Activated CD4-positive, alpha-beta T cell treated with anti-CD3 and anti-CD28 coated beads, Interleukin-2, amount 50 U/mL, for 24 hours (primary cell): Measurements from ENCODE around the gene FIP1L1.
"Not testable (repeated sequence)": the region's sequence is repeated elsewhere in the genome, so short reads cannot be mapped to it uniquely, and the experiment has no call there.

ENCODE experiments used
- DNase-seq, 2 donors: peaks; one replicate each; pipeline ENCODE4 v3.0.0-alpha.2; 2020; ENCODE audit warnings: low read depth in 1 of 2, low spot score in 1 of 2

FIP1L1 gene

DNA sequence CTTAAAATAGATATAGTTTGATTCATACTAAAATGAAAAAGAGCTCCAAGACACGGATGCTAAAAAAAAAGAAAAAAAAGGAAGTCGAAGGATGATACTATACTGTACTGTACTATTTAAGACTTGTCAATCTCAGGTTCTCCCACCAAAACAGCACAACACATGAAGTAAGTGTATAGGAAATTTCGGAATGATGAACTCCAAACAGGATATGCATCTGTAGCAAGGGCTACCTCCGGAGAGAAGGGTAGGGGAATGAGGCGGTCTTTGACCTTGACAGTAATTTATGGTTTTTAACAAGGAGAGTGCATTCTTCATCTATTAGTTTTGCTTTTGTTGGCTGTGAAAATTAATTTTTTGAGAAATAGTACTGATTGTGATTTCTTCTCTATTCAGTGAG lies 541 bp upstream of the FIP1L1 start:
- no peak for DNase-seq

GRCh38 chr4:53378171-53378482 lies 686 bp downstream of the FIP1L1 start:
- DNase-seq, result no peak

GRCh38 chr4:53380221-53380620 lies 2.8 kb downstream of the FIP1L1 start:
- no peak for DNase-seq

GRCh38 chr4:53409479-53409878 lies 32.0 kb downstream of the FIP1L1 start:
- not testable (repeated sequence) for DNase-seq

DNA sequence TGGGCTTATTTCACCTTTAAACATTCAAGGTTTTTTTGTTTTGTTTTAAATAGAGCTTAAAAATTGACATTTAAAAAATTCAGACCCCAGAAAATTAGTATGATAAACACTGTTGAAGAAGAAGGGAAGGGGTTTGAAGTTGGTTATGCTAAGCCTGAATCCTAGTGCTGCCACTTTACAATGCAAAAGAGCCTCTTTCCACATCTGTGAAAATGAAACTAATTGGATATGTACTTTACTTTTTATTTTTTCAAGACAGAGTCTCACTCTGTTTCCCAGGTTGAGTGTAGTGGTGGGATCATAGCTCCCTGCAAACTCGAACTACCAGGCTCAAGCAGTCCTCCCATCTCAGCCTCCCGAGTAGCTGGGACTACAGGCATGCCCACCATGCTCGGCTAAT lies 41.8 kb downstream of the FIP1L1 start:
- no peak for DNase-seq

GRCh38 chr4:53421791-53422190 lies 44.4 kb downstream of the FIP1L1 start:
- DNase-seq, result no peak

DNA sequence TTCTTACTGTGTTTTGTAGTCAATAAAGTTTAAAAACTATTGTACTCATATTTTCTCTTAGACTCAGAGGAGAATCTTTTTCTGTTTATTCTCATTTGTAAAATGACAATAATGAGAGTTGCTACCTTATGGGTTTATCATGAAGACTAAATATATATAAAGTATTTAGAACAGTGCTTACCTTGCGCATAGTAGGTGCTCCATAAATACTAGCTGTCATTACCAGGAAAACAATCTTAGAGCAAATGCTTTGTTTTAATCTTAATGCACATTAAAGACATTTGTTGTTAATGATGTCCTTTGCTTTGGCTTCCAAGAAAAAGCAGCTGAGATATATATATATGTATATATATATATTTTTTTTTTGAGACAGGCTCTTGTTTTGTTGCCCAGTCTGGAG lies 44.9 kb downstream of the FIP1L1 start:
- no peak for DNase-seq

DNA sequence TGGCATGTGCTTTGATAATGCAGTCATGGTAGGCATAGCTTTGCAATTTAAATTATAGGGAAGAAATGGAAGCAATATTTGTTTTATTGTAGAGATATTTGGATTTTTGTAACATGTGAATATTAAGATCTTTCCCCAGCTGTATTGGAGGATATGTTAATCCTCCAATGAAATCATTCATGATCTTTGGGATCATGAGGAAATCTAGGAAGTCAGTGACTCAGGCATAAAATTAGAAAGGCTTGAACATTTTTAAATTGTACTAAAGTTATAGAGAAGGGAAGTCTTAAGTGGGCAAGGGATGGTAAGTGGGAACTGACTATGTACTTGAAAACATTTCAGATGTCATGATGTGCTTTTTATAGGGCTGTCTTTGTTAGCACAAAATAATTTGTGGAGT lies 46.8 kb downstream of the FIP1L1 start:
- DNase-seq, result no peak

GRCh38 chr4:53427366-53427765 lies 49.9 kb downstream of the FIP1L1 start:
- DNase-seq, result no peak

DNA sequence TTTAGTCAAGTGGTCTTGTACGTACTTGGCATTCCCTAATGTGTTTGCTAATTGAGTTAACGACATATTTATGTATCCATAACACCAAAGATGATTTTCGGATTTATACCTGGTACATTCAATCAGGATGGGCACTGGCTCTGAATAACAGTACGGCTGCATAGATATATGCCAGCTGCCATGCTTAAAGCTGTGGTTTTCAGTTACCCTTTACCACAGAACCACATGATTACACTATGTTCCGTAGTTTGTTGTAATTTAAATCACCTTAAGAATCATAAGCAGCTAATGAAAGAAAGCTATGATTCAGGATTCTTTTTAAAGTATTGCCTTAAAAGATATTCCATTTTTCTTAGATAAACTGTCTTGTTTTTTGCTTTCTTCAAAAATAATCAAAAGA lies 53.6 kb downstream of the FIP1L1 start:
- no peak for DNase-seq

- no peak for DNase-seq
Measured at GRCh38 chr4:53432528-53433424, 55.3 kb downstream of the FIP1L1 start.

DNA sequence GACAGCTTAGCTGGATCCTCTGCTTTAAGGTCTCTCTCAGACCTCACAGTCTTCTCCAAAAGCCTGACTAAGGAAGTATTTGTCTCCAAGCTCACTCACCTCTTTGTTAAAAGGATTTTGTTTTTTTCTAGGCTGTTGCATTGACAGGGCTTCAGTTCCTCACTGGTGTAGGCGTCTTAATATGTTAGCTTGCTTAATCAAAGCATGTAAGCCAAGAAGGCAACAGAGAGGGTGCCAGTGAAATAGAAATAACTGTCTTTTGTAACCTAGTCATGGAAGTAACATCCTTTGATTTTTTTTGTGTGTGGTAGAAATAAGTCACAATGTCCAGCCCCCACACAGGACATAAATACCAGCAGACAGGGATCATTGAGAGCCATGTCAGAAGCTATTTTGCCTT lies 58.8 kb downstream of the FIP1L1 start:
- DNase-seq, result no peak

GRCh38 chr4:53441564-53441963 lies 64.1 kb downstream of the FIP1L1 start:
- no peak for DNase-seq

DNA sequence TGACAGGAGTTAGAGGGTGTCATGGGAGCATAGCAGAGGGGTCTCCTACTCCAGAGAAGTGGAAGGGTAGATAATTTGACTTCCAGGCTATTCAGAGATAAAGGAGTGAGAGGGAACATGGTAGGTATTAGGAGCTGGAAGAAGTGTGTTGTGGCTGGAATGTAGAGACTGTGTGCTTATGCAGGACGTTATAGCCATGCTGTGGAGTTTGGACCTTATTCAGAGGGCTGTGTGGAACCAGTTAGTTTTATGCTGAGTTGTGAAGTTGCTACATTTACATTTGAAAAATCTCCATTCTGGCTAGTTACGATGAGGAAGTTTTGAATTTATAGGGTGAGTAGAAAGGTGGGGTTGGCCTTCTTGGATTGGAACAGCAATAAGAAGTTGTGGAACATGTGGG lies 67.5 kb downstream of the FIP1L1 start:
- DNase-seq, result no peak

DNA sequence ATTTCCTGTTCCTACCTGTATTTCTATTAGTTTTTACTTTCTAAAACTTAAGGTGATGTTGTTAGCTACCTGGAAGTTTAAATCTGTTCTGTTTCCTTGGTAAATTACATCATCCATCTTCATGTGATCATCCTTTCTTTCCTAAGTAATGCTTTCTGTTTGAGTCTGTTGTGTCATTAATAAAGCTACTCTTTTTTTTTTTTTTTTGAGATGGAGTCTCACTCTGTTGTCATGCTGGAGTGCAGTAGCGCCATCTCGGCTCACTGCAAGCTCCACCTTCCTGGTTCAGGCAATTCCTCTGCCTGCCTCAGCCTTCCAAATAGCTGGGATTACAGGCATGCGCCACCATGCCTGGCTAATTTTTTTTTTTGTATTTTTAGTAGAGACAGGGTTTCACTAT lies 73.3 kb downstream of the FIP1L1 start:
- no peak for DNase-seq

DNA sequence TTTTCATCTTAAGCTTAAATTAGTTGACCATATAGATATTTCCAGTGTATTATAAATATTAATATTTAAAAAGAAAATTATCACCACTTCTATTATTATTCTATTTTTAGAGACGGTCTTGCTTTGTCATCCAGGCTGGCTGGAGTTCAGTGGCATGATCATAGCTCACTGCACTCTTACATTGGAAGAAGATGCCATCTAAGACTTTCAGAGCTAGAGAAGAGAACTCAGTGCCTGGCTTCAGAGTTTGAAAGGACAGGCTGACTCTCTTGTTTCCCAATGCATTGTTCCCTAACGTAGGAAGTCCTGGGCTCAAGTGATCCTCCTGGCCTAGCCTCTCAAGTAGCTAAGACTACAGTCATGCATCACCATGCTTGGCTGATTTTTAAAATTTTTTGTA lies 75.9 kb downstream of the FIP1L1 start:
- DNase-seq, result no peak

- no peak for DNase-seq
Measured at GRCh38 chr4:53455766-53456165, 78.3 kb downstream of the FIP1L1 start.

GRCh38 chr4:53456178-53456577 lies 78.7 kb downstream of the FIP1L1 start:
- DNase-seq, result no peak

- DNase-seq, result no peak
Measured at GRCh38 chr4:53459548-53459947, 82.1 kb downstream of the FIP1L1 start.

GRCh38 chr4:53461244-53461643 lies 83.8 kb downstream of the FIP1L1 start:
- DNase-seq, result no peak

- DNase-seq, result no peak
Measured at GRCh38 chr4:53463340-53463739, 85.9 kb downstream of the FIP1L1 start.

DNA sequence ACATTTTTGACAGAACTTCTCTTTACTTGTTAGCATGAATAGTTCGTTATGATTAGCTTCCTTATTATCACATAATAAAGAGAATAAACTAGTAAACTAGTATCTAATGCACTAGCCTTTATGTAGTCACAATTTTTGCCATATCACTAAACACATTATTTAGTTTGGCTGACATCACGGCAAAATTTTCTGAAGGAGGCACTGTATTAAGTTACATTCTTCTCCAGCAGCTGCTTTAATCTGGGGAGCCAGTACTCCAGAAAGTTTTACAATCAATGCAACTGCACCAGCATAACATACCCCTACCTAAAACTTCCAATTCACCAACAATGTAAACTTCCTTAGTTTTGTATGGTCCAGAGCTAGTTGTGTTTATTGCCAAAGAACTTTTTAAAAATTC lies 87.8 kb downstream of the FIP1L1 start:
- DNase-seq, result no peak

DNA sequence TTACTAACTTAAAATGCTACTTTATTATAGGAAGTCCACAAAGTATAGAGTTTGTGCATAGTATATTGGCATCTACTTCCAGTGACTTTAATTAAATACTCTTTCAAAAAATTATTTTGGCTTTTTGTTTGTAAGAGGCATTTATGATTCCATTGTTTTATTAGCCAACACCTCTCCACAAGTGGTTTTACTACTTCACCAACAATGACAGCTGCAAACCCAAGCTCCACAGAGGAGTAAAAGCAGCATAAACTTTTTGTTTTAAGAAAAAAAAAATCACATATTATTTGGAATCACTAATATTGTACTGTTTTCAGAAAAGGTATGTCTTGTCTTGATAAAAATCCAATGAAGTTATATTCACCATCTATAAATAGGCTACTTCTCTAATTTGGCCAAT lies 88.5 kb downstream of the FIP1L1 start:
- DNase-seq, result no peak
